ENCODE data around the gene EXOC1. TPM values are rescaled to one million over a fixed set of nuclear protein-coding genes. Genes with fewer than 3 reads are reported as not detected.

Gene EXOC1
- total RNA-seq, 1 donor from 2014 or later = 21.9 TPM

Small RNA genes lying within 50 kb of the gene (small RNA-seq; reads per million reads assigned to genes)
- gene RNU6-652P = not detected

Other genes starting within 250 kb of the EXOC1 start
- gene NMU, start 217.3 kb upstream of the EXOC1 start, total RNA-seq = not detected
- 2.6 TPM for gene EXOC1L, start 33.9 kb upstream of the EXOC1 start, total RNA-seq
- 5.7 TPM for gene CEP135, start 95.3 kb downstream of the EXOC1 start, total RNA-seq

Measured in skeletal muscle tissue (tissue), 2 donors.